HEK293T (cell line): ENCODE measurements around the gene MC4R.

Source experiments
- CTCF ChIA-PET: fragments of 350-600 bp; formaldehyde crosslinking; extraction: SDS; loops from one replicate; lab custom pipeline; 2021; ENCODE audit warnings: antibody characterized with exemption, inconsistent platforms; lab: Yijun Ruan, JAX
- POLR2A ChIA-PET: fragments of 350-600 bp; formaldehyde crosslinking; extraction: SDS; loops from one replicate; lab custom pipeline; 2020; ENCODE audit warnings: antibody characterized with exemption, inconsistent platforms; lab: Yijun Ruan, JAX
- DNase-seq: peaks from one replicate; pipeline ENCODE4 v3.0.0; 2012; ENCODE audit warnings: mixed read lengths; ENCODE audit errors: extremely low spot score
- ARNT ChIP-seq: fragments of 450-650 bp; IDR thresholded peaks from 2 replicates; pipeline ENCODE4 v1.6.1; 2017; ENCODE audit warnings: mild to moderate bottlenecking
- BHLHE40 ChIP-seq: fragments of 450-650 bp; IDR thresholded peaks from 2 replicates; pipeline ENCODE4 v1.6.1; 2016; ENCODE audit warnings: mild to moderate bottlenecking, moderate library complexity, borderline replicate concordance
- CTBP1 ChIP-seq: fragments of 450-650 bp; IDR thresholded peaks from 2 replicates; pipeline ENCODE4 v1.6.1; 2016; ENCODE audit warnings: borderline replicate concordance
- ELF4 ChIP-seq: fragments of 450-650 bp; IDR thresholded peaks from 2 replicates; pipeline ENCODE4 v1.6.1; 2017; ENCODE audit warnings: antibody characterized with exemption
- FOXA1 ChIP-seq: fragments of 450-650 bp; IDR thresholded peaks from 2 replicates; pipeline ENCODE4 v1.6.1; 2016; ENCODE audit warnings: mild to moderate bottlenecking
- FOXK2 ChIP-seq: fragments of 450-650 bp; IDR thresholded peaks from 2 replicates; pipeline ENCODE4 v1.6.1; 2016; ENCODE audit warnings: mild to moderate bottlenecking
- FOXM1 ChIP-seq: fragments of 450-650 bp; IDR thresholded peaks from 2 replicates; pipeline ENCODE4 v1.6.1; 2017; ENCODE audit warnings: mild to moderate bottlenecking, borderline replicate concordance
- HDGF ChIP-seq: fragments of 450-650 bp; IDR thresholded peaks from 2 replicates; pipeline ENCODE4 v1.6.1; 2017; ENCODE audit warnings: antibody characterized with exemption, borderline replicate concordance
- L3MBTL2 ChIP-seq: fragments of 450-650 bp; conservative IDR thresholded peaks from 2 replicates; pipeline ENCODE4 v1.6.1; 2016; ENCODE audit warnings: mild to moderate bottlenecking
- LEF1 ChIP-seq: fragments of 450-650 bp; IDR thresholded peaks from 2 replicates; pipeline ENCODE4 v1.6.1; 2017; ENCODE audit warnings: mild to moderate bottlenecking, borderline replicate concordance
- NFRKB ChIP-seq: fragments of 450-650 bp; IDR thresholded peaks from 2 replicates; pipeline ENCODE4 v1.6.1; 2016; ENCODE audit warnings: mild to moderate bottlenecking, moderate library complexity
- PKNOX1 ChIP-seq: fragments of 450-650 bp; IDR thresholded peaks from 2 replicates; pipeline ENCODE4 v1.6.1; 2016
- SP1 ChIP-seq: fragments of 450-650 bp; IDR thresholded peaks from 2 replicates; pipeline ENCODE4 v1.6.1; 2017
- SUZ12 ChIP-seq: fragments of 450-650 bp; IDR thresholded peaks from 2 replicates; pipeline ENCODE4 v1.6.1; 2016; ENCODE audit warnings: mild to moderate bottlenecking
- TARDBP ChIP-seq: fragments of 450-650 bp; IDR thresholded peaks from 2 replicates; pipeline ENCODE4 v1.6.1; 2016
- ZNF384 ChIP-seq: fragments of 450-650 bp; IDR thresholded peaks from 2 replicates; pipeline ENCODE4 v1.6.1; 2016

Gene MC4R

DNA sequence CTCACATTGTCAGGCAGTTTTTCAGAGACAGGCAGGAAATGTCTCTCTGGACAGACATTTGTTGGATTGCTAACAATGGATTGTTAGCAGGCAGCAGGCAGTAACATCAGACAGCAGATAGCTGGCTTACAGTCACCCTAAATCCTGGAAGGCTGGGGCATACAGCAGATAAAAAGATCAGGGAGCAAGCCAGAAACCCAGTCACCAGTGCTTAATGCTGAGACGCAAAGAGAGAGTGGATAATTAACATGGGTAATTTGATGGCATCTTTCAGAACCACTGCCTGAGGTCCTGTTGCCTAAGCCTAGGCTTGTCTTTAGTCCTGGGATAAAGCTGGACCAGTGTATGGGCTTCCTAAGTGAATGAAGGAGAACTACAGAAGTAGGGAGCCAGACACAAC is 22.4 kb downstream of the MC4R start:
- TF ChIP-seq PKNOX1 (no peak), NFRKB (no peak), HDGF (no peak), FOXA1 (no peak), ZNF384 (no peak), FOXM1 (no peak), LEF1 (no peak), SP1 (no peak), BHLHE40 (no peak), FOXK2 (no peak), ELF4 (no peak), SUZ12 (no peak), L3MBTL2 (no peak), ARNT (no peak)
- ChIA-PET CTCF (no interaction called here), POLR2A (no interaction called here)
- no peak for DNase-seq

DNA sequence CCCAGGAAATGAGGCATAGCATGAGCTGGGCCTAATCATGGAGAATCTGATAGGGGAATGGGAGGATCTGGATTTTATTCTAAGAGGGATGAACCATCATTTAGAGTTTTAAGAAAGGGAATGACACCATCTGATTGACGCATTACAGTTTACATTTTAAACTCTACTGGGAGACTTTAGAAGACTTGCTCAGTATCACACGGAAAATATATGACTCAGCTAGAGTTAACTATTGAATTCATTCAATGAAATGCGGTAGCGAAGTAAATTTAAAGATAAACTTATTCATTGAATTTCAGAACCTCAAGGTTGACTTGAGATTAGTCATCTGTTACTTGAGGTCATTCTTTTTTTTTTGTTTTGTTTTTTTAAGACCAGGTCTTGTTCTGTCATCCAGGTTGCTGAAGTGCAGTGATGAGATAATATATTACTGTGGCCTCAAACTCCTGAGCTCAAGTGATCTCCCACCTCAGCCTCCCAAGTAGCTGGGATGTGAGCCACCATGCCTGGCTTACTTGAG is 25.0 kb downstream of the MC4R start:
- ChIA-PET CTCF (no interaction called here), POLR2A (no interaction called here)
- no peak for TF ChIP-seq ARNT
- no peak for TF ChIP-seq TARDBP
- no peak for TF ChIP-seq NFRKB
- TF ChIP-seq PKNOX1 = no peak
- no peak for TF ChIP-seq FOXM1
- no peak for TF ChIP-seq ELF4
- no peak for TF ChIP-seq FOXA1
- no peak for TF ChIP-seq HDGF
- TF ChIP-seq FOXK2 = no peak
- TF ChIP-seq LEF1 = no peak
- no peak for TF ChIP-seq BHLHE40
- no peak for TF ChIP-seq L3MBTL2
- no peak for DNase-seq

- no peak for TF ChIP-seq ELF4
- TF ChIP-seq BHLHE40 = no peak
- no peak for TF ChIP-seq ARNT
- TF ChIP-seq CTBP1 = no peak
- TF ChIP-seq ZNF384 = no peak
- TF ChIP-seq FOXK2 = no peak
- TF ChIP-seq SUZ12 = no peak
- no peak for TF ChIP-seq SP1
- TF ChIP-seq HDGF = no peak
- no peak for TF ChIP-seq LEF1
- no peak for TF ChIP-seq FOXM1
- TF ChIP-seq PKNOX1 = no peak
- TF ChIP-seq L3MBTL2 = no peak
- no peak for TF ChIP-seq TARDBP
- POLR2A ChIA-PET = no interaction called here
- CTCF ChIA-PET = no interaction called here
- DNase-seq = no peak
Observed at GRCh38 chr18:60339018-60339417, 33.6 kb downstream of the MC4R start.

GRCh38 chr18:60331890-60332289 is 40.7 kb downstream of the MC4R start:
- no peak for DNase-seq
- ChIA-PET CTCF (no interaction called here), POLR2A (no interaction called here)
- no peak for TF ChIP-seq SUZ12
- no peak for TF ChIP-seq BHLHE40
- TF ChIP-seq PKNOX1 = no peak

DNA sequence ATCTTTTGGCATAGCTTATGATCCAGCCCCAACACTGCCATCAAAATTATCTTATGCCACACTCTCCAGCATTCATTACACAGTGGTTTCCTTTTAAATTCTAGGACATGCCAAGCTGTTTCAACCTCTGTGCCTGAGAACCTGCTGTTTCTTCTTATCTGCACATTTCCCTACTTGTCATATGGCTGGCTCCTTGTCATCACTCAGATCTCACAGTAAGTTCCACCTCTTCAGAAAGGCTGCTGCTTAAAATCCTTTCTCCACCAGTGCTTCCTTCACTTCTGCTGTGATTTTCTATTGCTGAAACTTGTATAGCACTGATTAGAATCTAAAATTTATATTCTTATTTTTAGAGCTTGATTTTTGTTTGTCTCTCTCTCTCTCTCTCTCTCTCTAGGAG is 43.4 kb downstream of the MC4R start:
- CTCF ChIA-PET = no interaction called here
- POLR2A ChIA-PET = no interaction called here
- DNase-seq = no peak
- no peak for TF ChIP-seq PKNOX1
- TF ChIP-seq FOXM1 = no peak
- TF ChIP-seq ELF4 = no peak
- TF ChIP-seq CTBP1 = no peak
- TF ChIP-seq TARDBP = no peak
- no peak for TF ChIP-seq NFRKB
- TF ChIP-seq SP1 = no peak
- no peak for TF ChIP-seq FOXK2
- TF ChIP-seq ZNF384 = no peak
- TF ChIP-seq LEF1 = no peak
- TF ChIP-seq BHLHE40 = no peak
- TF ChIP-seq HDGF = no peak
- no peak for TF ChIP-seq ARNT
